ENCODE data around the gene B3GNT7.
"Not testable (repeated sequence)": the region's sequence is repeated elsewhere in the genome, so short reads cannot be mapped to it uniquely, and the experiment has no call there.

The B3GNT7 gene

DNA sequence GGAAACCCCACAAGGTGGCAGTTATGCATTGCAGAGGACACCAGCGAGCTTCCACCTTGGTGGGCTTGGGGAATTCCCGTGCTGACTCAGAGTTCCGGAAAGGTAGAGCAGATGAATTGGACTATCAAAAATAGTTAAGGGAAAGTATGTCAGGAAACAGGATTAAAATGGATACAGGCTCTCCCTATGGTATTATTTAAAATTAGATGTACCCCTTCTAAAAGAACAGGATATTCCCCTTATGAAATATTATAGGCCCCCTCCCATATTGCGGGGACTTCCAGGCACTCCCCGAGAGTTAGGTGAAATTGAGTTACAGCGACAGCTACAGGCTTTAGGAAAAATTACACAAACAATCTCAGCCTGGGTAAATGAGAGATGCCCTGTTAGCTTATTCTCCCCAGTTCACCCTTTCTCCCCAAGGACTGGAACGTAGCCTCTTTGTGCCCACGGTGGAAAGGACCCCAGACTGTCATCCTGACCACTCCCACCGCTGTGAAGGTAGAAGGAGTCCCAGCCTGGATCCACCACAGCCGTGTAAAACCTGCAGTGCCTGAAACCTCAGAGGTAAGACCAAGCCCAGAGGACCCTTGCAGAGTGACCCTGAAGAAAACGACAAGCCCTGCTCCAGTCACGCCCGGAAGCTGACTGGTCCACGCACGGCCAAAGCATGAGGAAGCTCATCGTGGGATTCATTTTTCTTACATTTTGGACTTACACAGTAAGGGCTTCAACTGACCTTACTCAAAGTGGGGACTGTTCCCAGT lies 10.3 kb downstream of the B3GNT7 start:
- DNase-seq, result peak; percentile 61

DNA sequence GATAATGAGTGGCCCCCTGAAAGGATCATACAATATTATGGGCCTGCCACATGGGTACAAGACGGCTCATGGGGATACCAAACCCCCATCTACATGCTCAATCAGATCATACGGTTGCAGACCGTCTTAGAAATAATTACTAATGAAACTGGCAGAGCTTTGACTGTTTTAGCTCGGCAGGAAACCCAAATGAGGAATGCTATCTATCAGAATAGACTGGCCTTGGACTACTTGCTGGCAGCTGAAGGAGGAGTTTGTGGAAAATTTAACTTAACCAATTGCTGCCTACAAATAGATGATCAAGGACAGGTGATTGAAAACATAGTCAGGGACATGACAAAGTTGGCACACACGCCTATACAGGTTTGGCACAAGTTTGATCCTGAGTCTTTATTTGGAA lies 12.2 kb downstream of the B3GNT7 start:
- not testable (repeated sequence) for DNase-seq

DNA sequence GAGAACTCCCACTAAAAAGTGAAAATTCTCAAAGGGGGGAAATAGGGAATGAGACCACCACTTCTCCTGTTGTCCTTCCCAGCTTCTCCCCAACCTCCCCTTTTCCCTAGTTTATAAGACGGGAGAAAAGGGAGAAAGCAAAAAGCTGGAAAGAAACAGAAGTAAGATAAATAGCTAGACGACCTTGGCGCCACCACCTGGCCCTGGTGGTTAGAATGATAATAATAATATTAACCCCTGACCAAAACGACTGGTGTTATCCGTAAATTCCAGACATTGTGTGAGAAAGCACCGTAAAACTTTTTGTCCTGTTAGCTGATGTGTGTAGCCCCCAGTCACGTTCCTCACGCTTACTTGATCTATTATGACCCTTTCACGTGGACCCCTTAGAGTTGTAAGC lies 12.8 kb downstream of the B3GNT7 start:
- not testable (repeated sequence) for DNase-seq

DNA sequence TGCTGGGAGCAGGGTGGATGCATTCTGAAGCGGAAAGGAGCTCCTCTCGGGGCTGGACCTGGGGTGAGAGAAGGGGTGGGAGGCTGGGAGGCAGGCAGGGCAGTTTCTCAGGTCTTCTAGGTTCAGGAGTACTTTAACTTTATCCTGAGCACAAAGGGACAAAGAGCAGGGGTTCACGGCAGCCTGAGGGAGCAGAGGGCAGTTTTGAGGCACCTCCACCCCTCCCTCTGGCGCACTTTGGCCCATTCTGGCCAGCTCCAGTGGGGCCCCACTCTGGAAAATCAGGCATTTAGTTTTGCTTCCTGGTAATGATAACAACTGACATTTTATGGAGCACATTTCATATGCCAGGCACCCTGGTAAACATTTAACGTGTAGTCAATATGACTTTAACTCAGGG lies 14.3 kb downstream of the B3GNT7 start:
- DNase-seq, result no peak

DNA sequence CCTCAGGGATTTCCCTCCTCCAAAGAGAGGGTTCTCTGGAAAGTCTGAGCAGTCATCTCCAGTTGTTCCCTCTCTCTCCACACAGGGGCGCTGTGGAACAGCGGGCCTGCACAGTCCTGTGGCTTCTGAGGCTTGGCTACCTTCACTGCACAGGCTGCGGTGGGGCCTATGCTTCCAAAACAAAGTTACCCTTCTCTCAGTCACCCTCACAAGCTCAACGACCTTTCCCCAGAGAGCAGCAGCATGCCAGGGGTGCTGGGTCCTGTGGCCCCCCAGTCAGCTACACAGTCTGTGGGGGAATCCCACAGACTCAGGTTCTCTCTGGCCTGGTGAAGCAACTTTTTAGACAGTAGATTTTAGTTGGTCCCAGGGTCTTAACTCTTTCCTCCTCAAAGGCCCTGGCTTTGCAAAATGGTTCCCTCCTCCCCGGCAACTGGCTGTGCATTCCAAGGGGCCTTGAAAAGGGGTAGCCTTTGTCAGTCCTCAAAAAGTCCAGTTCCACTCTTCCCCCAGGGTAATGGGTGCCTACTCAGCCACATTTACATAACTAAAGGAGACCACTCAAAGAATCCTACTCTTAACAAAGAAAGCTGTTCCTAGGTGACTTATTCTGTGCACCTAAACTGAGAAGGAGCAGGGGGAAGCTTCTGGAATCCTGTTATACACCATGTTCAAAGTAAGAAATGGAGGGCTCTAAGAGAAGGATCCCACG lies 14.9 kb downstream of the B3GNT7 start:
- DNase-seq, result no peak

DNA sequence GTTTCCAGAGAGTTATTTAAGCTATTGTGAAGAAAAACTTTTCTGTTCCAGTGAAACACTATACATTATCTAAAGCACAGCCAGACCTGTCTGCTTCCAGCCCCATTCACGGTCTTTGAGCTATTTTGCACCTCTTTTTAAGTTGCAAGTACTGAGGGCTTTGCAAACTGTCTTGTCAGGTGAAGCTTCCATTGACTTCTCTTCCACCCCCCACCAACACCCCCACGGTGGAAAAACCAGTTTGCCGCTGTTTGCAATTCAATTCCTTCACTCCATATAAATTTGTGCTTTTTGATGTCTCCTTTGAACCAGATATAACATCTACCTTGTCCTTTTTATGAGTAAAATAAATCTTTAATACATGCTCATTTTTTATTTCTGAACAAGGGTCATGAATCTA lies 15.7 kb downstream of the B3GNT7 start:
- DNase-seq, result no peak

DNA sequence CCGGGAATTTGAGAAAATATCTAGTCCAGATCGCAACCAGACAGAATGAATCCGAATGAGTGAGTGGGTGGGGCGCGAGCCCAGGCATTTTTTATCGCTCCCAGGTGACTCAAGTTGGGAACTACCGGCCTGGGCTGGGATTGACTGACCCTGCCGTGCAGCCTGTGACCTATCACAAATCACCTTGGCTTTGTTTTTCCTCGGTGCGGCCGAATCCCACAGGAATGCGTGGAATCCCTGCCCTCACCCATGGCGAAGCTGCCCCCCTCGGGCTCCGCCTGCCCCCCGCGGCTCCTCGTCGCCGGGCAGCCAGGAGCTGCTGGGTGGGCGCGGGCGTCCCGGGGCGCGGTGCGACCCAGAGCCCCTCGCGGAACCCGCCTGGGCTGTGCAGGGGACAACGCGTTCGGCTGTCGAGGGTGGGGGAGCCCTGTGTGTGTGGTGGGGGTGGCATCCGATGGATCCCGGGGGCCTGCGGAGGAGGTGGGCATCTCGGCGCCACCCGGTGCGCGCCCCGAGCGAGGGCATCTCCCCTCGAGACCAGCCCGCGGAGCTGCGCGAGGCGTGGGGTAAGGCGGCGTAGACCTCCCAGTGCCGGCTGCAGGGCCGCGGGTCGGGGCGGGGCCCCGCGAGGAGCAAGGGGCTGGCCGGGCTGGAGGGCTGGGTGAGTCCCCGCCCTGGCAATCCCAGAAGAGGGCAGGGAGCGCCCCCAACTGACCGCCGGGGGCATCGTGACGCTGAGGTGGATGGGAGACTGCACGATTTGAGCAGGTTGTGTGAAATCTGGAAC lies 16.5 kb downstream of the B3GNT7 start:
- DNase-seq, result peak; percentile 81

DNA sequence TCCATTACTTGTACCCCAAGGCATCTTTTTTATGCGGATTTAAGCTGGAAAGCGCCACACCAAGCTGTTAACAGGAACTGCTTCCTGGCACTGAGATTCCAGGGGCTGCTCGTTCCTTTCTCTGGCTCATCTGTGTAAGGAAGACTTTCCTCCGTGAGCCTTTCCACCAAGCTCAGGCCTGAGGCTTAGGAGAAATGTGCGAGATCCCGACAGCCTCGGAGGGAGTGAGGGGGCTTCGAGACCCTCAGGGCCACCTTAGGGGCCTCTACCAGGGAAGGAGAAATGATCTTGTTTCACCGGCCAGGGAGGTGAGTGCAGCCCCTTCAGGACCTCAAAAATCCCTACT lies 17.1 kb downstream of the B3GNT7 start:
- DNase-seq, result no peak

DNA sequence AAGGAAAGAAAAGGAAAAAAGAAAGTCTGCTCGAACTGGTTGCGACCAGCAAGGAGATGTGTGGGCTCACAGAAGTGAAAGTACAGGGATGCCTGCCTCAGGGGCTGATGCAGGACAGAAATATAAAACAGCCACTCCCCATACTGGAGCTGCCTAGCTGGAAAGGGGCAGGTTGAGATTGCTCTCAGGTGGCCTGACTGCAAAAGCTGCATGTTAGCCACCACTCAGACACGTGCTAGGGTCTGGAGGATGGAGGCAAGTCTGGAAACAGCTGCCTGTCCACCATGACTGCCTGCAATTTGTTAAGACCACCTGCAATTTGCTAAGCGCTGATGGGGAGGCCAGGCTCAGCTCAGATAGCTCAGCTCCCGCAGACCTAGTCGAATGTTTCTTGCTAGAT lies 17.9 kb downstream of the B3GNT7 start:
- no peak for DNase-seq

DNA sequence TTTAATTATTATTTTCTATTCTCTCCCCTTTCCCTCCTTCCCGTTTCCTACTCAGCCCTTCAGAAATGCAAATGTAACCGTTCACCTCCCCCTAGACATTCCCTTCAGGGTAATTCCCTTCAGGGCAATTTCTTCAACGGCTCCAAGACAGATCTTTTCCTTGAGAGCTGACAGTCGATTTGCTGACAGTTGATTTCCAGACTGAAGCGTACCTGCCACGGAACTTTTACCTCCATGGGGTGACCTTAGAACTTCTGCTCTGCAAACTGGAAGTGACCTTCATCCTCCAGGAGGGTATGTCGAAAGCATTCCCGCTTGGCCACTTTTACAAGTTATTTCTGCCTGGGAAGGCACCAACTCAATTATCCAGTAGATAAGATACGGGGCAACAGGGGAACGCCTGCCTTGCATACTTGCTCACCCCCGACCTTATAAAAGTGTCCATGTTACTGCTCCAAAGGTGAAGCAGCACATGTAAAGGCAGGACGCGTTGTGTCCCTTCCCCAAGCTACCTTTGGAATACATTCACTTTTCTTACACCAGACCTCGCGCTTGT lies 18.5 kb downstream of the B3GNT7 start:
- no peak for DNase-seq

DNA sequence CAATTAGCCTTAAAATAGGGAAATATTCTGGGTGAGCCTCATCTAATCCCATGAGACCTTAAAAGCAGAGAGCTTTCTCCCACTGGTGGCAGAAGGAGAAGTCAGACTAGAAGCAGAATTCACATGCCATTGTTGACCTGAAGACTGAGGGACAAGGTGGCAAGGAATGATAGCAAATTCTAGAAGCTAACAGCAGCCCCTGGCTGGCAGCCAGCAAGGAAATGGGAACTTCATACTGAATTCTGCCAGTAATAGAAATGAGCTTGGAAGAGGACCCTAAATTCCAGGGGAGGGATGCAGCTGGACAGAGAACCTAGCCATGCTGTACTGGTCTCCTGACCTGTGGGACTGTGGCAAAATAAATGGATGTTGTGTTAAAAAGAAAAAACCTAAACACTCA lies 19.5 kb downstream of the B3GNT7 start:
- DNase-seq, result no peak

DNA sequence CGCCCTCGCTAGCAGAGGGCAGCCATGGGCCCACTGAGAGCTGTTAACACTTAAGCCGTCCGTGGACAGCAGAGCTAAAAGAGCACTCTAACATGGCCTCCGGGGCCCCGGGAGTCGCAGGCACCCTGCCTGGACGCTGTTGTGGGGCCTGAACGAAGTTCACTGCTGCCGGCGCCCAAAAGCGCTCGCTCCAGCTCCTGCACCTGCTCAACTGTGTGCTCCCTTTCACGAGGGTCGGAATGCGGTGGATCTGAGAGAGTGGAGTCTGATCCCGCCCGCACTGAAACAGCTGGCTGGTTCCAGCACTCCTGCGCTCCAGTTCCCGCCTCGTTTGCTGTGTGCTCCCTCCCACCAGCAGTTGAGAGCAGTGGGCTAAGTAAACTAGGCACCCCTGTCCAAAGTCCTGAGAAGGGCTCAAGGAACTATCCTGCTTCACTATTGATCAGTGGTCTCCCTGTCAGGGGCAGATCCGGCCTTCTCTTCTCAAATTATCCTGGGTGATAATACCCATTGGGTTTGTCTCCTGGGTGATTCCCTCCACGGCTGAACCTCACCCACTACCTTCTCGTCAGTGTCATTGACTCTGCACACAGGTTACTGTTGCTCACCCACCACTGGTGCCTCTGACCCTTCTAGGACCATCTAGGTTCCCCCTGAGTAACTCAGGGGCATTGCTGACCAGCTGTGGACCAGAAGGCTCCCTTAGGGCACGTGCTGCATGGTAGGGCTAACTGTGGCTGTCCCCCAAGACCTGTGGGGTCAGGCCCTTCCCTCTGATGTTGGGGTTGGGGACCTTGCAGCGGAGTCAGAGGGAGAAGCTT lies 23.5 kb downstream of the B3GNT7 start:
- DNase-seq, result no peak

DNA sequence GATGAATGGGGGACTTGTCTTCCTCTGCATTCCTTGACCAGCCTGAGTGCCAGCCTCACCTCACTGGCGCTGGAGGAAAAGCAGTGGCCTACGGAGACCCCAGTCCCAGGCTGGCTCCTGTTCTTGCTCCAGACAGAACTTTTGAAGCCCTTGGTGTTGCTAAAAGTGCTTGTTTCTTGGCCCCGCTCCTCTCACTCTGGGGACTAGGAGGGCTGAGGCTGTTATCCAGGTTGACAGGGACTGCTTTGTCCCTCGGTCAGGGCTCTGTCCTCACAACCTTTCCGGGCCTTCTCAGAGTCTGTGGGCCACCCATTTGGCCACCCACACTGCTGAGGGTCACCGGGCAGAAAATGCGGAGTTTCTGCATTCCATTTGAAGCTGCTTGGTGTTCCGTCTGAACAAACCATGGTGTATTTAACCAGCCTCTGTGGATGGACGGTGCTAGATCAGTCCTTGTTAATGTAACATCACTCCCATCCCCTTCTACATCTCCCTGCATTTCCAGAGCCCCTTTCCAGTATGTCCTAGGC lies 25.6 kb downstream of the B3GNT7 start:
- DNase-seq, result no peak

DNA sequence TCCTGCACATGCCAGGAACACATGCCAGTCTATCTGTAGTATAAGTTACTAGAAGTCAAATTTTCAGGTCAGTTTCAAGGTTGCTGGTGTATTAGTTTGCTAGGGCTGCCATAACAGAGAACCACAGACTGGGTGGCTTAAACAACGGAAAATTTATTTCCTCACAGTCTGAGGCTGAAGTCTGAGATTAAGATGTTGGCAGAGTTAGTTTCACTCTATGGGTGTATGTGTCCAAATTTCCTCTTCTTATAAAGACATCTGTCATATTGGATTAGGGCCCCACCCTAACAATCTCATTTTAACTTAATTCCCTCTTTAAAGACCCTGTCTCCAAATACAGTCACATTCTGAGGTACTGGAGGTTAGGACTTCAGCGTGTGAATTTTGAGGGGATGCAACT lies 26.5 kb downstream of the B3GNT7 start:
- no peak for DNase-seq

DNA sequence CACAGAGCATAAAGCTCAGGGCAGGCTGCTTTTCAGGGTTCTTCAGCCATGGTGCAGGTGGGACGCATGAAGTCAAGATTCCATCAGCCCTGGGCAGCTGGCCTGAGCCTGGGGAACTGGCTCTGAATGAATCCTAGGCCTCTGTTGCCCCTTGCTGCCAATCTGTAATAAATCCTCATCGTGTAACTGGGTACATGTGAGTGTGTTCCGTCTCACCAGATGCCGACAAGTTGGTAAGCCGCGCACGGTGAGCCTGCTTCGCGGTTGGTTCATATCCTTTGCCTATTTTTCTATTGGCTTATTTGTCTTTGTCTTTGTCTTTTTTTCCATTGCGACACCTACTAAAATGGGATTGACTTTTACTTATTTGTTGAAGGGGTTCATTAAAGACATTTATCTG lies 27.7 kb downstream of the B3GNT7 start:
- DNase-seq, result no peak

DNA sequence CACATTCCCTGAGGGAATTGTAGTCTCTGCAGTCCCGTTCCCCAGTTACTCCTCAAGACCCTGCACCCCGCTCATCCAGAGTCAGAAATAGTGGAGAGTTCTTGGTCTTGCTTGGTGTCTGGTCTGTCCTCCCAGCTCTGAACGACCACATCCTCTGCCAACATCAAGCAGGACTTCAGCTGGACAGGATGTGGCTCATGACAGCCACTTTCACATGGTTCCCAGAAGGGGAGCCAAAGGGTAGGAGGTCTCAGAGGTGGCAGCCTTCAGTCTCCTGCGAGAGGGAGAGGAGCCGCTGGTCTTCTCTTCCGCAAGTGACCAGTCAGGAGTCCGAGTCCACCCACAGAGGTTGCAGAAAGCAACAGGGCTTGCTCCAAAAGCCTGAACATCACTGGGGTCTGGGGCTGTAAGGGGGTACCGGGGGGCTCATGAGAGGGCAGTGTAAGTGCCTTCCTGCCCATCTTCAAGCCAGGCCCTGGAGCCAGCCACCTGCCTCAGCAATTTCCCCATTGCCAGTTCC lies 29.8 kb downstream of the B3GNT7 start:
- DNase-seq, result no peak

DNA sequence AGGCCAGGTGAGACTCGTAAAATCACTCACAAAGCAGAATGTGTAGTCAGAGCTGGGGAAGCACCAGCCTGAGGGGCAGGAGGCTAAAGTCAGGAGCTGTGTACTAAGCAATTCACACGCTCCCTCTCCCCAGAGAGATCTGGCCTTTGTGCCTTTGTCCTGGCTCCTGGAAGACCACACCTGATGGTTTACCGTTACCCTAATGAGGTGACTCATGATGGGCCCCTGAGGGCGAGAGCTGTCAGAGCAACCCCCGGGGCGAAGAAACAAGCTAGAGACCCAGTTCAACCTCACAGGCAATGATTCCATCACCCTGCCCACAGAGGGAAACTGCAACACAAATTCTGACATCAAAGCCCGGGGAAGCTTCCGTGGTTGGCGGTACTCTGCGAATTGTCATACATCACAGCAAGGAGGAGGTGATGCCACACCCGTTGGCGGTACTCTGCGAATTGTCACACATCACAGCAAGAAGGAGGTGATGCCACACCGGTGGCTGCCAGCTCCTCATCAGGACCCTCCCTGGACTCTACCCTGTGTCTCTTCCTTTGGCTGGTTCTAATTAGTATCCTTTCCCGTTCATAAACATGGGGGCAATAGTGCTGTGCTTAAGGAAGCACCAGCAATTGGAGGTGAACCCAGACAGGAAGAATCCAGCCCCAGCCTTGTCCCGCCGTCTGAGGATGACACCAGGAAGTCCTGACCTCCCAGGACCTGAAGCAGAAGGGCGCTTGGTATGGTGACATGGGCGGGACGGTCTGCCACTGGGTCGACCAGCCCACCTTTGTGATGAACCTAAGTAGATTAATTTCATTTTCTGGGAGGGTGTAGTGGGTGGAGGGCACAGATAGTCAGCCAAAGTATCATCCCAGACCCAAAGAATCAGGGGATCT lies 30.5 kb downstream of the B3GNT7 start:
- peak; percentile 73 for DNase-seq

DNA sequence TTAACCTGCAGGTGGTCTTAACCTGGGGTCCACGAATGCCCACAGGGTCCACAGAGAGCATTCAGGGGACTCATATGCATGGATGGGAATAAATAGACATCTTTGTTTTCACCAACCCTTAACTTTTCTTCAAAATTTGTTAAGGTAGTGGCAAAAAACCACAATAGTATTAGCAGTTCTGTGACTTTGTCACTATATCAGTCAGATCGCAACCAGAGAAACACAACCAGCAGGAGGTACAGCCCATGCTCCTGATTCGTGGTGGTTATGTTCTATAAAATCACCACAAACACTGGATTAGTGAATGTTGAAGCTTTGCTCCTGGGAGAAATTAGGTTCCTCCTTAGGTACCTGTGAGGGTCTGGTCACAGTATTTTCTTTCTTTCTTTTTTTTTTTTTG lies 31.6 kb downstream of the B3GNT7 start:
- no peak for DNase-seq

DNA sequence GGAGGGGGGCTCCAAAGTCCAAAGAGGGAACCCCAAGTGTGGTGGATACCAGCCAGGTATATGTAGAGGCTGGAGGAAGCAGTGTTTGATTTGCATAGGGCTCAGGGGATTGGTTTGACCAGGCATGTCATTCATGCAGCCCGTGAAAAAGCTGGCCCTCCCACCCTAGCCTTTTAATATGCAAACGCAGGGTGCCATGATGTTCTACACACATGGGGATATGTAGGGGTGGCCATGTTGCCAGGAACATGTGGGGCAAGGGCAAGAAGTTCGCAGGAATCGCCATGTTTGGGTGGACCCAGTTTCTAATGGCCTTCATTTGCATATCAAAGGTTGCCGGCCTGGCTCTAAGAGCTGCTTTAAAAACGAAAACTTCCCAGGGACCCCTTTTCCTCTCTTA lies 33.6 kb downstream of the B3GNT7 start:
- no peak for DNase-seq

DNA sequence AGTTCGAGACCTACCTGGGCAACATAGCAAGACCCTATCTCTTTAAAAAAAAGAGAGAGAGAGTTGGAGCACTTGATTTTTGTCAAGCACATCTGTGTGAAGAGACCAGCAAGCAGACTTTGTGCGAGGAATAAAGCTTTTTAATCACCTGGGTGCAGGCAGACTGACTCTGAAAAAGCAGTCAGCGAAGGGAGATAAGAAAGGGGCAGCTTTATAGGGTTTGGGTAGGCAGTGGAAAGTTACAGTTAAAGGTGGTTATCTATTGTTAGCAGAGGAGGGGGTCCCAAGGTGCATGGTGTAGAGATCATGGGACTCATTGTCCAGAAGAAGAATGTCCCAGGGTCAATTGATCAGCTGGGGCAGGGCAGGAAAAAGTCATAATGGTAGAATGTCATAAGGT lies 34.4 kb downstream of the B3GNT7 start:
- DNase-seq, result no peak

DNA sequence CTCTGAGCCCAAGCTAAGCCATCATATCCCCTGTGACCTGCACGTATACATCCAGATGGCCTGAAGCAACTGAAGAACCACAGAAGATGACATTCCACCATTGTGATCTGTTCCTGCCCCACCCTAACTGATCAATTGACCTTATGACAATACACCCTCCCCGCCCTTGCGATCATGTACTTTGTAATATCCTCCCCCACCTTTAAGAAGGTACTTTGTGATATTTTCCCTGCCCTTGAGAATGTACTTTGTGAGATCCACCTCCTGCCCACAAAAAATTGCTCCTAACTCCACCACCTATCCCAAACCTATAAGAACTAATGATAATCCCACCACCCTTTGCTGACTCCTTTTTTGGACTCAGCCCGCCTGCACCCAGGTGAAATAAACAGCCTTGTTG lies 34.9 kb downstream of the B3GNT7 start:
- not testable (repeated sequence) for DNase-seq
